Activated T-cell treated with anti-CD3 and anti-CD28 coated beads, Interleukin-2, amount 50 U/mL, for 4 hours (primary cell): ENCODE data around the gene ERBIN. TPM values are rescaled to one million over a fixed set of nuclear protein-coding genes. Genes with fewer than 3 reads are reported as not detected.
"Not testable (repeated sequence)": the region's sequence is repeated elsewhere in the genome, so short reads cannot be mapped to it uniquely, and the experiment has no call there.

Experiments
- ATAC-seq, 2 donors: fragments of 200-7000 bp; cut with Tn5 transposase; one replicate each; pipeline ENCODE4 v1.10.0; 2021
- DNase-seq: peaks from one replicate; pipeline ENCODE4 v3.0.0-alpha.2; 2020
- H3K27me3 Mint-ChIP-seq: one replicate; pipeline ENCODE4 v1.8.0; 2021; ENCODE audit warnings: low read depth, mixed read lengths
- H3K36me3 Mint-ChIP-seq: one replicate; pipeline ENCODE4 v1.8.0; 2022; ENCODE audit warnings: mixed read lengths; ENCODE audit not compliant: insufficient read depth
- H3K4me1 Mint-ChIP-seq: one replicate; pipeline ENCODE4 v1.8.0; 2021; ENCODE audit warnings: low read depth, mixed read lengths
- H3K4me3 Mint-ChIP-seq: one replicate; pipeline ENCODE4 v1.8.0; 2021; ENCODE audit warnings: mild to moderate bottlenecking, moderate library complexity, mixed read lengths
- H3K9me3 Mint-ChIP-seq: one replicate; pipeline ENCODE4 v1.8.0; 2021; ENCODE audit warnings: mixed read lengths
- total RNA-seq, 3 donors: library from RNA; stranded (reverse); gene quantifications; one replicate each; pipeline ENCODE4 v1.2.1, GENCODE V29; 2021

The ERBIN gene
- total RNA-seq, 3 donors from 2014 or later, result 27.6 to 33.3 (median 28.2) TPM

GRCh38 chr5:66039701-66040100, 113.3 kb downstream of the ERBIN start:
- peaks cover 8% of the 10 kb centered on the region for H3K4me1 Mint-ChIP-seq
- DNase-seq, result no peak
- H3K36me3 Mint-ChIP-seq, result peaks cover 42% of the 10 kb centered on the region

GRCh38 chr5:66041627-66042026, 115.3 kb downstream of the ERBIN start:
- no peak overlapping the region for H3K4me3 Mint-ChIP-seq
- H3K36me3 Mint-ChIP-seq, result peaks cover 41% of the 10 kb centered on the region
- ATAC-seq, result no peak
- H3K9me3 Mint-ChIP-seq, result no peaks in the 10 kb centered on the region
- H3K27me3 Mint-ChIP-seq, result no peaks in the 10 kb centered on the region
- peaks cover 5% of the 10 kb centered on the region for H3K4me1 Mint-ChIP-seq
- no peak for DNase-seq

More at GRCh38 chr5:66039701-66040100, 113.3 kb downstream of the ERBIN start:
- Mint-ChIP-seq H3K27me3 (no peaks in the 10 kb centered on the region), H3K9me3 (no peaks in the 10 kb centered on the region), H3K4me3 (no peak overlapping the region)
- no peak for ATAC-seq

- peaks cover 46% of the 10 kb centered on the region for H3K36me3 Mint-ChIP-seq
- ATAC-seq (no peak), DNase-seq (no peak)
- no peak overlapping the region for H3K4me3 Mint-ChIP-seq
- peaks cover 36% of the 10 kb centered on the region for H3K4me1 Mint-ChIP-seq
- no peaks in the 10 kb centered on the region for H3K9me3 Mint-ChIP-seq
- no peaks in the 10 kb centered on the region for H3K27me3 Mint-ChIP-seq
Measured at GRCh38 chr5:66057239-66057638, 130.9 kb downstream of the ERBIN start.

GRCh38 chr5:66061320-66061719, 134.9 kb downstream of the ERBIN start:
- not testable (repeated sequence) for DNase-seq, ATAC-seq, H3K4me3 Mint-ChIP-seq, H3K9me3 Mint-ChIP-seq, H3K27me3 Mint-ChIP-seq
- H3K4me1 Mint-ChIP-seq, result peaks cover 52% of the 10 kb centered on the region
- H3K36me3 Mint-ChIP-seq, result peaks cover 40% of the 10 kb centered on the region

- peaks cover 50% of the 10 kb centered on the region for H3K4me1 Mint-ChIP-seq
- DNase-seq, ATAC-seq, H3K27me3 Mint-ChIP-seq, H3K9me3 Mint-ChIP-seq, H3K4me3 Mint-ChIP-seq: not testable (repeated sequence)
- H3K36me3 Mint-ChIP-seq, result peaks cover 39% of the 10 kb centered on the region
Measured at GRCh38 chr5:66063061-66063460, 136.7 kb downstream of the ERBIN start.

- ATAC-seq (no peak), DNase-seq (no peak)
- Mint-ChIP-seq H3K27me3 (no peaks in the 10 kb centered on the region), H3K4me1 (peaks cover 27% of the 10 kb centered on the region), H3K4me3 (no peak overlapping the region), H3K36me3 (peaks cover 30% of the 10 kb centered on the region), H3K9me3 (no peaks in the 10 kb centered on the region)
Measured at GRCh38 chr5:66066826-66067225, 140.5 kb downstream of the ERBIN start.

- Mint-ChIP-seq H3K4me1 (peaks cover 9% of the 10 kb centered on the region), H3K9me3 (no peaks in the 10 kb centered on the region), H3K4me3 (no peak overlapping the region), H3K27me3 (no peaks in the 10 kb centered on the region), H3K36me3 (peaks cover 23% of the 10 kb centered on the region)
- no peak for DNase-seq
- peak; percentile 62 to 72 for ATAC-seq
Measured at GRCh38 chr5:66072031-66072430, 145.7 kb downstream of the ERBIN start.

- H3K4me3 Mint-ChIP-seq, result no peak overlapping the region
- no peak for ATAC-seq
- peaks cover 27% of the 10 kb centered on the region for H3K36me3 Mint-ChIP-seq
- peaks cover 11% of the 10 kb centered on the region for H3K4me1 Mint-ChIP-seq
- no peak for DNase-seq
- H3K9me3 Mint-ChIP-seq, result no peaks in the 10 kb centered on the region
- no peaks in the 10 kb centered on the region for H3K27me3 Mint-ChIP-seq
Measured at GRCh38 chr5:66074901-66075300, 148.5 kb downstream of the ERBIN start.

GRCh38 chr5:66080664-66081063, 154.3 kb downstream of the ERBIN start:
- no peak for DNase-seq
- H3K27me3 Mint-ChIP-seq, result no peaks in the 10 kb centered on the region
- no peak overlapping the region for H3K4me3 Mint-ChIP-seq
- peaks cover 2% of the 10 kb centered on the region for H3K4me1 Mint-ChIP-seq
- peaks cover 5% of the 10 kb centered on the region for H3K9me3 Mint-ChIP-seq
- no peak for ATAC-seq
- H3K36me3 Mint-ChIP-seq, result peaks cover 17% of the 10 kb centered on the region

GRCh38 chr5:66089384-66089783, 163.0 kb downstream of the ERBIN start:
- Mint-ChIP-seq H3K36me3 (peaks cover 40% of the 10 kb centered on the region), H3K9me3 (peaks cover 17% of the 10 kb centered on the region), H3K4me3 (no peak overlapping the region), H3K27me3 (no peaks in the 10 kb centered on the region), H3K4me1 (no peaks in the 10 kb centered on the region)
- DNase-seq (no peak), ATAC-seq (no peak)

GRCh38 chr5:66100851-66101250, 174.5 kb downstream of the ERBIN start:
- H3K36me3 Mint-ChIP-seq, result peaks cover 6% of the 10 kb centered on the region
- no peak for DNase-seq

GRCh38 chr5:66113160-66113559, 186.8 kb downstream of the ERBIN start:
- peaks cover 30% of the 10 kb centered on the region for H3K9me3 Mint-ChIP-seq
- H3K4me3 Mint-ChIP-seq, result no peak overlapping the region
- ATAC-seq, result no peak
- H3K27me3 Mint-ChIP-seq, result no peaks in the 10 kb centered on the region
- peaks cover 6% of the 10 kb centered on the region for H3K36me3 Mint-ChIP-seq
- no peaks in the 10 kb centered on the region for H3K4me1 Mint-ChIP-seq
- DNase-seq, result no peak

More at GRCh38 chr5:66100851-66101250, 174.5 kb downstream of the ERBIN start:
- Mint-ChIP-seq H3K4me3 (no peak overlapping the region), H3K9me3 (peaks cover 53% of the 10 kb centered on the region), H3K4me1 (no peaks in the 10 kb centered on the region), H3K27me3 (no peaks in the 10 kb centered on the region)
- no peak for ATAC-seq

- ATAC-seq, result no peak
- no peak overlapping the region for H3K4me3 Mint-ChIP-seq
- H3K4me1 Mint-ChIP-seq, result no peaks in the 10 kb centered on the region
Measured at GRCh38 chr5:66118304-66118703, 191.9 kb downstream of the ERBIN start.

GRCh38 chr5:66122379-66123034, 196.1 kb downstream of the ERBIN start:
- DNase-seq (no peak), ATAC-seq (peak; percentile 28 to 48)
- Mint-ChIP-seq H3K36me3 (no peaks in the 10 kb centered on the region), H3K4me3 (no peak overlapping the region), H3K9me3 (no peaks in the 10 kb centered on the region), H3K27me3 (peaks cover 3% of the 10 kb centered on the region), H3K4me1 (no peaks in the 10 kb centered on the region)

More at GRCh38 chr5:66118304-66118703, 191.9 kb downstream of the ERBIN start:
- Mint-ChIP-seq H3K27me3 (peaks cover 3% of the 10 kb centered on the region), H3K36me3 (no peaks in the 10 kb centered on the region), H3K9me3 (peaks cover 5% of the 10 kb centered on the region)
- no peak for DNase-seq

GRCh38 chr5:66129144-66129543, 202.8 kb downstream of the ERBIN start:
- no peaks in the 10 kb centered on the region for H3K27me3 Mint-ChIP-seq
- no peaks in the 10 kb centered on the region for H3K4me1 Mint-ChIP-seq
- peaks cover 4% of the 10 kb centered on the region for H3K9me3 Mint-ChIP-seq
- DNase-seq (no peak), ATAC-seq (no peak)
- no peaks in the 10 kb centered on the region for H3K36me3 Mint-ChIP-seq
- H3K4me3 Mint-ChIP-seq, result no peak overlapping the region
